HG03045 (cell line): ENCODE results near the gene SETDB2.

Experiments
- ATAC-seq: cut with Tn5 transposase; IDR thresholded peaks from one replicate; pipeline ENCODE4 v1.9.1; 2021; ENCODE audit warnings: mild to moderate bottlenecking, moderate library complexity; ENCODE audit not compliant: unreplicated experiment

The SETDB2 gene

DNA sequence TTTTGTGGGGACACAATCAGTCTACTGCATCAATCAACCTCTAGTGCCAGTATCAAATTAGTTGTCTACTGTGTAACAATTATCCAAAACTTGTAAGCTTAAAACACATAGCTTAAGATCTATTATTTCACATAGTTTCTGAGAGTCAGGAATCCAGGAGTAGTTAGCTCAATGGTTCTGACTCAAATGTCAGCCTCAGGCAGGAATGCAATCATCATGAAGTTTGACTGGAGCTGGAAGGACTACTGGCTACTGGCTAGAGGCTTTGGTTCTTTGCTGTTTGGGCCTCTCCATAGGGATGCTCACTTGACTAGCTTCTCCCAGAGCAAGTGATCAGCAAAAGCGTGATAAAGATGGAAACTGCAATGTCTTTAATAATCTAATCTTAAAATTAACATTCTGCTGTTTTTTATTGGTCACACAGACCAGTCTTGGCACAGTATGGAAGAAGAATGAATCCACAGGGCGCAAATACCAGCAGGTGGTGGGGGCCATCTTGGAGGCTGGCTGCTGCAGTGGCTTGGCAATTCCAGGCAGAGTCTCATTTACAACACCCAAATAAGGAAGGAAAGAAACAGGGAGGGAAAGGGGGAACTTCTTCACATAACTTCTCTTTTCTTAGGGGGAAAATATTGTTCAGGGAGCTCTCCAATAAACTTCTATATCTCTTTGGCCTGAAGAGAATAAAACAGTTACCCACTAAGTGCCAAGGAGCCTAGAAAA, 15.9 kb upstream of the SETDB2 start:
- ATAC-seq: no peak

GRCh38 chr13:49429121-49429520, 15.0 kb upstream of the SETDB2 start:
- no peak for ATAC-seq

- no peak for ATAC-seq
These were observed 8.1 kb upstream of the SETDB2 start for GRCh38 chr13:49435992-49436391.

GRCh38 chr13:49436890-49437289, 7.2 kb upstream of the SETDB2 start:
- no peak for ATAC-seq

GRCh38 chr13:49437705-49438104, 6.4 kb upstream of the SETDB2 start:
- no peak for ATAC-seq

GRCh38 chr13:49439609-49440008, 4.5 kb upstream of the SETDB2 start:
- ATAC-seq: no peak

- ATAC-seq: no peak
These were observed 2.8 kb upstream of the SETDB2 start for GRCh38 chr13:49441312-49441711.

GRCh38 chr13:49441846-49442245, 2.2 kb upstream of the SETDB2 start:
- no peak for ATAC-seq

GRCh38 chr13:49443357-49443703, 744 bp upstream of the SETDB2 start:
- no peak for ATAC-seq

GRCh38 chr13:49444524-49445395, 686 bp downstream of the SETDB2 start:
- peak; percentile 9 for ATAC-seq

DNA sequence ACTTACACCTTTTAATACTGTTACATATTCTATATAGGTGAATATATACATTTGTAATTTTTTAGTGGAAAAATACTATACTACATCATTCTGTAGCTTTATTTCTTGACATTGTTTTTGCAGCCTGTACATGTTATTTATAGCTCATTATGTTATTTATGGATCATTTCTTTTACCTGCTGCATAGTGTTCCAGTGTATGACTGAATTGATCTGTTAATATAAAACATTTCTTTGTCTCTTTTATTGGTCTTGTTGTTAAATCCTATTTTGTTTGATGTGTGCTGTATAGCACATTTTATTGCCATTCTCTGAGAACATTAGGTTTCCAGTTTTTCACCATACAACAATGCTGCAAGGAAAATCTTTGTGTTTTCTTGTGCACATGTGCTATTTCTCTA, 2.4 kb downstream of the SETDB2 start:
- no peak for ATAC-seq

- no peak for ATAC-seq
These were observed 4.7 kb downstream of the SETDB2 start for GRCh38 chr13:49448753-49449152.

GRCh38 chr13:49450105-49450819, 6.2 kb downstream of the SETDB2 start:
- ATAC-seq: no peak

DNA sequence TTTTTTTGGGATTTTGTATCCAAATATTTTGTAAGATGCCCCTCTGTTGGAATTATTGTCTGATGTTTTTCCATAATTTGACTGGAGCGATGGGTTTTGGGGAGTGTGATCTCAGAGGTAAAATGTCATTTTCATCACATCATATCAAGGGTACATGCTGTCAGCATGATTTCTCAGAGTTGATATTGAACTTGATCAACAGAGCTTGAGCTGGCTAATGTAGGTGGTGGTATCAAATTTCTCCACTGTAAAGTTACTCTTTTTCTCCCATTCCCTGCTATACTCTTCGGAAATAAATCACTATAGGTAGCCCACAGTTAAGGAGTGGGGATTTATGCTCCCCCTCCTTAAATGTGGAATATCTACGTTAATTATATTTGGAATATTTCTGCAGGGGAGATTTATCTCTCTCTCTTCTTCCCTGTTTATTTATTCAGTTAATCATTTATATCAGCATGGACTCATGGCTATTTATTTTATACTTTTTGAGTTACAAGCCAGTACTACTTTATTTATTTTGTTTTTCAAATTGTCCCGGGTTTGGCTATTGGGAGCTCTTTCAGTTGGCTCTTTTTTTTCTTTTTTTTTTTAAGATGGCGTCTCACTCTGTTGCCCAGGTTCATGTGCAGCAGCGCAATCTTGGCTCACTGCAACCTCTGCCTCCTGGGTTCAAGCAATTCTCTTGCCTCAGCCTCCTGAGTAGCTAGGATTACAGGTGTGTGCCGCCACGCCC, 8.8 kb downstream of the SETDB2 start:
- ATAC-seq: no peak

- ATAC-seq: no peak
These were observed 9.4 kb downstream of the SETDB2 start for GRCh38 chr13:49453465-49453864.

DNA sequence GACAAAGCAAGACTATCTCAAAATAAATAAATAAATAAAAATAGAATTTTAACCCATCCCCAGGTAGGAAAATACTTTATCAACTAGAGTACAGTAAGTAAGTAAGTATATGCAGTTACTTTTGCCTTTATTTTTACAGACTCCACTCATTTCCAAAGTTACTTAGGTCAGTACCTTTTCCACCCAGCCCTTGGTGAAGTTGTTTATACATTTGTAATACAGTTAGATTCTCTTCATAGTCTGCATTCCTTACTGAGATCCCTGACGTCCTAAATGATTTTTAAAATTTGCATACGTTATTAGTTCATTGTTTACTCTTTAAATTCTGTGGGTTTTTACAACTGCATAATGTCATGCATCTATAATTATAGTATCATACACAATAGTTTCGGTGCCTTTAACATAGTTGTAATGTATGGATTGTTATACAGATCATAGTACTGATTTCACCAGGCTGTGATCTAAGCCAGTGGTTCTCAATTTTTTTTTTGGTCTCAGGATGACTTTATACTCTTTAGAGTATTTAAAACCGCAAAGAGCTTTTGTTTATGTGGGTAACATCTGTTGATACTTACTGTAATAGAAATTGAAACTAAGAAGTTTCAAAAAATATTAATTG, 10.4 kb downstream of the SETDB2 start:
- ATAC-seq: peak; percentile 81

DNA sequence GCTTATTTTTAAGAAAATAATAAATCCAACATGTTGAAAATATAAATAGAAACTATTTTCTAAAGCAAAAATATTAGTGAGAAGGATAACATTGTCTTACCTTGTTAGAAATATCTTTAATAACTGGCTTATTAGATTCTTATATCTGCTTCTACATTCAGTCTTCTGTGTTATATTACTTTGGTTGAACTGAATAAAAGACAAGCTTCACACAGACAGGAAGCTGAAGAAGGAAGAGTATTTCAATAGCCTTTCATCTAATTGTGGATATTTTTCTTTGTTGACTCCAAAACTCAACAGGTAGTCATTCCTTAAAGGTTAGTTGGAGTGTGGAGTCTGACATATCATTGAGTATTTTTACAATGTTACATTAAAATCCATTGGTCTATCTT, 10.9 kb downstream of the SETDB2 start:
- ATAC-seq: peak; percentile 30

- ATAC-seq: no peak
These were observed 12.1 kb downstream of the SETDB2 start for GRCh38 chr13:49456156-49456555.

DNA sequence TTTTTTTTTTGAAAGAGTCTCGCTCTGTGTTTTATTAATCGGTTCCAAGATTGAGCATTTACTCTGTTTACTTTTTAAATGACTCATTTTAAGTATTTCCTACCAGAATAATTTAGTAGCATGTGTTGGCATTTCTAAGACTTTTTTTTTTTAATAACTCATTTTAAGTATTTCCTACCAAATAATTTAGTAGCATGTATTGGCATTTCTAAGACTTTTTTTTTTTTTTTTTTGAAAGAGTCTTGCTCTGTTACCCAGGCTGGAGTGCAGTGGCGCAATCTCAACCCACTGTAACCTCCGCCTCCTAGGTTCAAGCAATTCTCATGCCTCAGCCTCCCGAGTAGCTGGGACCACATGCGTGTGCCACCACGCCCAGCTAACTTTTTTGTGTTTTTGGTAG, 13.1 kb downstream of the SETDB2 start:
- ATAC-seq: no peak

- no peak for ATAC-seq
These were observed 15.5 kb downstream of the SETDB2 start for GRCh38 chr13:49459580-49459979.

DNA sequence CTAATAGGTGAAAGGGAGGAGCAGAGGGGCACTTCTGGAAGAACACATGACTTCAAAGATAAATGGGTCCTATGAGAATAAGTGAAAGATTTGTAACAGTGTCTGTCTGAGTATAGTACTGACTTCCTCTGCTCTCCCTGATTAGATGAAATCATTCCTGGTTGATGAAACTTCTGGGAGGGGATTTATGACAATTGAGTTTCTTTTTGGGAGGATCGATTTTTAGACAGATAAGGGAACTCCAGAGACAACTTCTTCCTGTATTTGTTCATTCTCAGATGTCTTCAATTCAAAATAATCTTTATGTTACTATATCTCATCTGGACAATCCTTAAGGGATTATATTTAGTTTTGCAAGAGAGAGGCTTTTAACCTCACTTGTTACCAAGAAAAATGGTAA, 20.0 kb downstream of the SETDB2 start:
- ATAC-seq: no peak
